Measurements from ENCODE around the gene MAGI2.
"Not testable (repeated sequence)": the region's sequence is repeated elsewhere in the genome, so short reads cannot be mapped to it uniquely, and the experiment has no call there.

MAGI2 gene

GRCh38 chr7:79137942-79138341 is 315.5 kb downstream of the MAGI2 start:
- DNase-seq: no peak

GRCh38 chr7:79132844-79133451 is 320.5 kb downstream of the MAGI2 start:
- no peak for DNase-seq

- DNase-seq: no peak
Measured at GRCh38 chr7:79130715-79131114, 322.8 kb downstream of the MAGI2 start.

- DNase-seq: no peak
Measured at GRCh38 chr7:79124331-79124730, 329.1 kb downstream of the MAGI2 start.

- no peak for DNase-seq
Measured at GRCh38 chr7:79118143-79118542, 335.3 kb downstream of the MAGI2 start.

GRCh38 chr7:79096361-79096805 is 357.1 kb downstream of the MAGI2 start:
- DNase-seq: no peak

GRCh38 chr7:79093421-79093820 is 360.0 kb downstream of the MAGI2 start:
- no peak for DNase-seq

GRCh38 chr7:79091661-79092060 is 361.8 kb downstream of the MAGI2 start:
- DNase-seq: no peak

- no peak for DNase-seq
Measured at GRCh38 chr7:79091011-79091410, 362.5 kb downstream of the MAGI2 start.

GRCh38 chr7:79090543-79090942 is 362.9 kb downstream of the MAGI2 start:
- DNase-seq: no peak

- no peak for DNase-seq
Measured at GRCh38 chr7:79084423-79084822, 369.0 kb downstream of the MAGI2 start.

GRCh38 chr7:79079919-79080554 is 373.4 kb downstream of the MAGI2 start:
- no peak for DNase-seq

GRCh38 chr7:79078273-79078672 is 375.2 kb downstream of the MAGI2 start:
- DNase-seq: no peak

GRCh38 chr7:79071187-79071586 is 382.3 kb downstream of the MAGI2 start:
- DNase-seq: not testable (repeated sequence)

GRCh38 chr7:79064187-79064823 is 389.2 kb downstream of the MAGI2 start:
- no peak for DNase-seq

- DNase-seq: no peak
Measured at GRCh38 chr7:79063019-79063698, 390.3 kb downstream of the MAGI2 start.

GRCh38 chr7:79060498-79060897 is 393.0 kb downstream of the MAGI2 start:
- no peak for DNase-seq

GRCh38 chr7:79055722-79056415 is 397.6 kb downstream of the MAGI2 start:
- no peak for DNase-seq

- no peak for DNase-seq
Measured at GRCh38 chr7:79051915-79052314, 401.6 kb downstream of the MAGI2 start.

- DNase-seq: peak; percentile 46
Measured at GRCh38 chr7:79050603-79051002, 402.9 kb downstream of the MAGI2 start.

- DNase-seq: no peak
Measured at GRCh38 chr7:79046061-79046460, 407.4 kb downstream of the MAGI2 start.

GRCh38 chr7:79037001-79037400 is 416.5 kb downstream of the MAGI2 start:
- no peak for DNase-seq

- DNase-seq: no peak
Measured at GRCh38 chr7:79036356-79036755, 417.1 kb downstream of the MAGI2 start.

Data from RPMI8226 (cell line).